H1 (cell line): ENCODE measurements around the gene BCAS3. TPM values are rescaled to one million over a fixed set of nuclear protein-coding genes. Genes with fewer than 3 reads are reported as not detected.

Experiments
- CHD1 ChIP-seq: IDR thresholded peaks from 2 replicates; pipeline ENCODE4 v1.6.1; 2012; ENCODE audit warnings: low read depth, low read length, improper control_type of control experiment
- HDAC6 ChIP-seq: IDR thresholded peaks from one replicate; pipeline ENCODE4 v1.7.1; 2012; ENCODE audit warnings: low read depth, mild to moderate bottlenecking, inconsistent platforms, low read length, moderate library complexity
- JUND ChIP-seq: IDR thresholded peaks from 2 replicates; pipeline ENCODE4 v1.6.1; 2011; ENCODE audit warnings: mild to moderate bottlenecking, improper control_type of control experiment, low read length
- USF2 ChIP-seq: IDR thresholded peaks from 2 replicates; pipeline ENCODE4 v1.6.1; 2011; ENCODE audit warnings: low read length, improper control_type of control experiment
- polyA plus RNA-seq, 7 experiments: library from polyadenylated mRNA; depleted of rRNA in 3 of 7; stranded (reverse) in 5 of 7; unstranded in 2 of 7; fragments of >200 nt in 5 of 7; fragments of 200-250 nt in 2 of 7; gene quantifications; 1 replicate in 5 of 7; 2 replicates in 1 of 7; 4 replicates in 1 of 7; pipeline versions ENCODE4 v1.2.1 to v1.2.3, GENCODE V29; 2011 to 2013; ENCODE audit warnings: missing spikeins in 2 of 7, mixed read lengths in 2 of 7
- total RNA-seq: library from RNA; stranded (reverse); fragmentation: NEBNext Ultra II Directional; extraction: Animal tissue kit (Norgen Biotek cat#: 25700); gene quantifications from 2 replicates; pipeline ENCODE4 v1.2.1, GENCODE V29; 2021
- TF ChIP-seq, protein P1 (sequence below): fragments of 300-600 bp; sonication (generic); IDR thresholded peaks from 2 replicates; pipeline ENCODE4 v1.7.1; 2012; ENCODE audit warnings: low read length, moderate library complexity, mild to moderate bottlenecking, inconsistent platforms; ENCODE audit not compliant: insufficient replicate concordance

The BCAS3 gene
- total and polyA plus RNA-seq, 2 of the 8 experiments (the other 6 are each of a cell fraction or from before 2014, with no cell fraction given): 9.9 to 13.3 TPM

GRCh38 chr17:60629120-60629519 lies 48.5 kb upstream of the BCAS3 start (continued):
- TF ChIP-seq, protein P1, sequence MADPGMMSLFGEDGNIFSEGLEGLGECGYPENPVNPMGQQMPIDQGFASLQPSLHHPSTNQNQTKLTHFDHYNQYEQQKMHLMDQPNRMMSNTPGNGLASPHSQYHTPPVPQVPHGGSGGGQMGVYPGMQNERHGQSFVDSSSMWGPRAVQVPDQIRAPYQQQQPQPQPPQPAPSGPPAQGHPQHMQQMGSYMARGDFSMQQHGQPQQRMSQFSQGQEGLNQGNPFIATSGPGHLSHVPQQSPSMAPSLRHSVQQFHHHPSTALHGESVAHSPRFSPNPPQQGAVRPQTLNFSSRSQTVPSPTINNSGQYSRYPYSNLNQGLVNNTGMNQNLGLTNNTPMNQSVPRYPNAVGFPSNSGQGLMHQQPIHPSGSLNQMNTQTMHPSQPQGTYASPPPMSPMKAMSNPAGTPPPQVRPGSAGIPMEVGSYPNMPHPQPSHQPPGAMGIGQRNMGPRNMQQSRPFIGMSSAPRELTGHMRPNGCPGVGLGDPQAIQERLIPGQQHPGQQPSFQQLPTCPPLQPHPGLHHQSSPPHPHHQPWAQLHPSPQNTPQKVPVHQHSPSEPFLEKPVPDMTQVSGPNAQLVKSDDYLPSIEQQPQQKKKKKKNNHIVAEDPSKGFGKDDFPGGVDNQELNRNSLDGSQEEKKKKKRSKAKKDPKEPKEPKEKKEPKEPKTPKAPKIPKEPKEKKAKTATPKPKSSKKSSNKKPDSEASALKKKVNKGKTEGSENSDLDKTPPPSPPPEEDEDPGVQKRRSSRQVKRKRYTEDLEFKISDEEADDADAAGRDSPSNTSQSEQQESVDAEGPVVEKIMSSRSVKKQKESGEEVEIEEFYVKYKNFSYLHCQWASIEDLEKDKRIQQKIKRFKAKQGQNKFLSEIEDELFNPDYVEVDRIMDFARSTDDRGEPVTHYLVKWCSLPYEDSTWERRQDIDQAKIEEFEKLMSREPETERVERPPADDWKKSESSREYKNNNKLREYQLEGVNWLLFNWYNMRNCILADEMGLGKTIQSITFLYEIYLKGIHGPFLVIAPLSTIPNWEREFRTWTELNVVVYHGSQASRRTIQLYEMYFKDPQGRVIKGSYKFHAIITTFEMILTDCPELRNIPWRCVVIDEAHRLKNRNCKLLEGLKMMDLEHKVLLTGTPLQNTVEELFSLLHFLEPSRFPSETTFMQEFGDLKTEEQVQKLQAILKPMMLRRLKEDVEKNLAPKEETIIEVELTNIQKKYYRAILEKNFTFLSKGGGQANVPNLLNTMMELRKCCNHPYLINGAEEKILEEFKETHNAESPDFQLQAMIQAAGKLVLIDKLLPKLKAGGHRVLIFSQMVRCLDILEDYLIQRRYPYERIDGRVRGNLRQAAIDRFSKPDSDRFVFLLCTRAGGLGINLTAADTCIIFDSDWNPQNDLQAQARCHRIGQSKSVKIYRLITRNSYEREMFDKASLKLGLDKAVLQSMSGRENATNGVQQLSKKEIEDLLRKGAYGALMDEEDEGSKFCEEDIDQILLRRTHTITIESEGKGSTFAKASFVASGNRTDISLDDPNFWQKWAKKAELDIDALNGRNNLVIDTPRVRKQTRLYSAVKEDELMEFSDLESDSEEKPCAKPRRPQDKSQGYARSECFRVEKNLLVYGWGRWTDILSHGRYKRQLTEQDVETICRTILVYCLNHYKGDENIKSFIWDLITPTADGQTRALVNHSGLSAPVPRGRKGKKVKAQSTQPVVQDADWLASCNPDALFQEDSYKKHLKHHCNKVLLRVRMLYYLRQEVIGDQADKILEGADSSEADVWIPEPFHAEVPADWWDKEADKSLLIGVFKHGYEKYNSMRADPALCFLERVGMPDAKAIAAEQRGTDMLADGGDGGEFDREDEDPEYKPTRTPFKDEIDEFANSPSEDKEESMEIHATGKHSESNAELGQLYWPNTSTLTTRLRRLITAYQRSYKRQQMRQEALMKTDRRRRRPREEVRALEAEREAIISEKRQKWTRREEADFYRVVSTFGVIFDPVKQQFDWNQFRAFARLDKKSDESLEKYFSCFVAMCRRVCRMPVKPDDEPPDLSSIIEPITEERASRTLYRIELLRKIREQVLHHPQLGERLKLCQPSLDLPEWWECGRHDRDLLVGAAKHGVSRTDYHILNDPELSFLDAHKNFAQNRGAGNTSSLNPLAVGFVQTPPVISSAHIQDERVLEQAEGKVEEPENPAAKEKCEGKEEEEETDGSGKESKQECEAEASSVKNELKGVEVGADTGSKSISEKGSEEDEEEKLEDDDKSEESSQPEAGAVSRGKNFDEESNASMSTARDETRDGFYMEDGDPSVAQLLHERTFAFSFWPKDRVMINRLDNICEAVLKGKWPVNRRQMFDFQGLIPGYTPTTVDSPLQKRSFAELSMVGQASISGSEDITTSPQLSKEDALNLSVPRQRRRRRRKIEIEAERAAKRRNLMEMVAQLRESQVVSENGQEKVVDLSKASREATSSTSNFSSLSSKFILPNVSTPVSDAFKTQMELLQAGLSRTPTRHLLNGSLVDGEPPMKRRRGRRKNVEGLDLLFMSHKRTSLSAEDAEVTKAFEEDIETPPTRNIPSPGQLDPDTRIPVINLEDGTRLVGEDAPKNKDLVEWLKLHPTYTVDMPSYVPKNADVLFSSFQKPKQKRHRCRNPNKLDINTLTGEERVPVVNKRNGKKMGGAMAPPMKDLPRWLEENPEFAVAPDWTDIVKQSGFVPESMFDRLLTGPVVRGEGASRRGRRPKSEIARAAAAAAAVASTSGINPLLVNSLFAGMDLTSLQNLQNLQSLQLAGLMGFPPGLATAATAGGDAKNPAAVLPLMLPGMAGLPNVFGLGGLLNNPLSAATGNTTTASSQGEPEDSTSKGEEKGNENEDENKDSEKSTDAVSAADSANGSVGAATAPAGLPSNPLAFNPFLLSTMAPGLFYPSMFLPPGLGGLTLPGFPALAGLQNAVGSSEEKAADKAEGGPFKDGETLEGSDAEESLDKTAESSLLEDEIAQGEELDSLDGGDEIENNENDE: no peak
- no peak for TF ChIP-seq JUND
- TF ChIP-seq USF2: no peak
- no peak for TF ChIP-seq HDAC6
- no peak for TF ChIP-seq CHD1
